Caco-2 (cell line): ENCODE results near the gene NPIPB6. TPM values are rescaled to one million over a fixed set of nuclear protein-coding genes. Genes with fewer than 3 reads are reported as not detected.
A peak's percentile ranks its signal among the peaks of the same experiment; 100 is the strongest.

ENCODE experiments used
- BruUV-seq: library from RNA; stranded (reverse); fragments of 400-500 nt; replicated peaks from 2 replicates; lab custom pipeline; 2021; lab: Mats Ljungman, UMichigan
- CTCF ChIA-PET: fragments of 300-600 bp; sonication (Branson Sonifier 250); formaldehyde crosslinking; loops from one replicate; lab custom pipeline; 2022; ENCODE audit warnings: antibody characterized with exemption; lab: Charles Lee
- POLR2A ChIA-PET: fragments of 300-600 bp; sonication (Branson Sonifier 250); formaldehyde crosslinking; loops from one replicate; lab custom pipeline; 2022; ENCODE audit warnings: antibody characterized with exemption; lab: Charles Lee
- DNase-seq, 2 experiments: peaks; one replicate each; pipeline versions ENCODE4 v3.0.0 to v3.0.0-alpha.2; 2020 to 2022
- H3K27me3 ChIP-seq: replicated peaks from 2 replicates; pipeline ENCODE4 v1.6.0; 2011; ENCODE audit warnings: low read length; ENCODE audit not compliant: control insufficient read depth, insufficient read depth
- H3K36me3 ChIP-seq: 2 replicates; pipeline ENCODE4 v1.5.1; 2011; ENCODE audit warnings: low read length; ENCODE audit not compliant: control insufficient read depth, insufficient read depth
- H3K4me1 ChIP-seq: fragments of 250-450 bp; sonication (Bioruptor Pico); 2 replicates; pipeline ENCODE4 v1.5.1; 2020; ENCODE audit warnings: mild to moderate bottlenecking
- H3K4me3 ChIP-seq: 2 replicates; pipeline ENCODE4 v1.5.1; 2011; ENCODE audit warnings: low read depth, mild to moderate bottlenecking, control low read depth, low read length
- H3K9me3 ChIP-seq: fragments of 250-450 bp; sonication (Bioruptor Pico); 2 replicates; pipeline ENCODE4 v1.5.1; 2020; ENCODE audit warnings: mild to moderate bottlenecking, moderate library complexity
- H3K27ac Mint-ChIP-seq: one replicate; pipeline ENCODE4 v1.8.0; 2022; ENCODE audit warnings: mixed read lengths; ENCODE audit not compliant: unreplicated experiment
- H3K27me3 Mint-ChIP-seq: one replicate; pipeline ENCODE4 v1.8.0; 2022; ENCODE audit warnings: mixed read lengths; ENCODE audit not compliant: insufficient read depth, unreplicated experiment
- H3K36me3 Mint-ChIP-seq: one replicate; pipeline ENCODE4 v1.8.0; 2022; ENCODE audit warnings: mild to moderate bottlenecking, mixed read lengths; ENCODE audit not compliant: insufficient read depth, unreplicated experiment
- H3K4me1 Mint-ChIP-seq: one replicate; pipeline ENCODE4 v1.8.0; 2022; ENCODE audit warnings: low read depth, mixed read lengths; ENCODE audit not compliant: unreplicated experiment
- H3K4me3 Mint-ChIP-seq: one replicate; pipeline ENCODE4 v1.8.0; 2022; ENCODE audit warnings: mild to moderate bottlenecking, moderate library complexity, mixed read lengths; ENCODE audit not compliant: unreplicated experiment
- H3K9me3 Mint-ChIP-seq: one replicate; pipeline ENCODE4 v1.8.0; 2022; ENCODE audit warnings: mixed read lengths; ENCODE audit not compliant: unreplicated experiment
- CTCF ChIP-seq, 2 experiments: fragments of 200-600 bp in 1 of 2; IDR thresholded peaks; 1 replicate in 1 of 2; 2 replicates in 1 of 2; pipeline versions ENCODE4 v1.5.1 to v1.8.0; 2011 to 2022; ENCODE audit warnings: antibody characterized with exemption in 1 of 2, control low read depth in 1 of 2, inconsistent platforms in 1 of 2, low read depth in 1 of 2, low read length in 1 of 2, mild to moderate bottlenecking in 1 of 2, moderate library complexity in 1 of 2; ENCODE audit not compliant: insufficient read depth in 1 of 2, severe bottlenecking in 1 of 2, unreplicated experiment in 1 of 2
- intact Hi-C: fragments of 100-400 bp; cut with micrococcal nuclease; formaldehyde crosslinking; loops from one replicate; pipeline ENCODE4 v1.10.0; 2022; ENCODE audit not compliant: unreplicated experiment
- microRNA-seq: library from miRNA; unstranded; fragments of <30 nt; microRNA quantifications from one replicate; pipeline ENCODE4 v1.2.0, GENCODE V29; 2022
- total RNA-seq: library from RNA; stranded (reverse); gene quantifications from 2 replicates; pipeline ENCODE4 v1.2.3, GENCODE V29; 2022

NPIPB6 gene
- total RNA-seq, 1 experiment from 2014 or later, result 1.4 TPM

- Histone ChIP-seq H3K27me3 (no peaks in the 10 kb centered on the region), H3K36me3 (no peaks in the 10 kb centered on the region), H3K4me1 (no peaks in the 10 kb centered on the region), H3K9me3 (no peaks in the 10 kb centered on the region), H3K4me3 (no peak overlapping the region)
- Mint-ChIP-seq H3K27ac (no peak overlapping the region), H3K9me3 (no peaks in the 10 kb centered on the region), H3K36me3 (no peaks in the 10 kb centered on the region), H3K4me1 (peaks cover 8% of the 10 kb centered on the region), H3K27me3 (no peaks in the 10 kb centered on the region), H3K4me3 (no peak overlapping the region)
- intact Hi-C loops, result no loop called here
- BruUV-seq, result no TSS peak
- POLR2A ChIA-PET, result no interaction called here
- no peak for DNase-seq
- CTCF ChIA-PET, result no interaction called here
- TF ChIP-seq CTCF (IDR thresholded peaks at IDR 0.05; ENCODE audit: insufficient read depth in 1 of 2, low read depth in 1 of 2, low read length in 1 of 2, severe bottlenecking in 1 of 2, unreplicated experiment in 1 of 2), result no peak
Observed at GRCh38 chr16:28294201-28294600, 69.1 kb downstream of the NPIPB6 start.

GRCh38 chr16:28293601-28293960, 69.7 kb downstream of the NPIPB6 start:
- H3K9me3 Mint-ChIP-seq, result no peaks in the 10 kb centered on the region
- BruUV-seq, result no TSS peak
- H3K4me3 Mint-ChIP-seq, result peak overlapping the region; percentile 73
- Histone ChIP-seq H3K4me3 (peak overlapping the region; percentile 67), H3K36me3 (no peaks in the 10 kb centered on the region), H3K9me3 (no peaks in the 10 kb centered on the region), H3K4me1 (no peaks in the 10 kb centered on the region), H3K27me3 (no peaks in the 10 kb centered on the region)
- no peaks in the 10 kb centered on the region for H3K36me3 Mint-ChIP-seq
- H3K27ac Mint-ChIP-seq, result no peak overlapping the region
- no peak for DNase-seq
- CTCF ChIA-PET, result interaction anchor here (0.6 kb wide), 1 partner anchor 547 kb away, joined by 4 read pairs; no protein-coding TSS in a partner anchor
- TF ChIP-seq CTCF (IDR thresholded peaks at IDR 0.05; ENCODE audit: insufficient read depth in 1 of 2, low read depth in 1 of 2, low read length in 1 of 2, severe bottlenecking in 1 of 2, unreplicated experiment in 1 of 2), result no peak
- POLR2A ChIA-PET, result no interaction called here
- H3K4me1 Mint-ChIP-seq, result peaks cover 8% of the 10 kb centered on the region
- intact Hi-C loops, result loop anchor here (2.0 kb wide), 1 partner anchor 17 kb away; no protein-coding TSS in a partner anchor
- H3K27me3 Mint-ChIP-seq, result no peaks in the 10 kb centered on the region

DNA sequence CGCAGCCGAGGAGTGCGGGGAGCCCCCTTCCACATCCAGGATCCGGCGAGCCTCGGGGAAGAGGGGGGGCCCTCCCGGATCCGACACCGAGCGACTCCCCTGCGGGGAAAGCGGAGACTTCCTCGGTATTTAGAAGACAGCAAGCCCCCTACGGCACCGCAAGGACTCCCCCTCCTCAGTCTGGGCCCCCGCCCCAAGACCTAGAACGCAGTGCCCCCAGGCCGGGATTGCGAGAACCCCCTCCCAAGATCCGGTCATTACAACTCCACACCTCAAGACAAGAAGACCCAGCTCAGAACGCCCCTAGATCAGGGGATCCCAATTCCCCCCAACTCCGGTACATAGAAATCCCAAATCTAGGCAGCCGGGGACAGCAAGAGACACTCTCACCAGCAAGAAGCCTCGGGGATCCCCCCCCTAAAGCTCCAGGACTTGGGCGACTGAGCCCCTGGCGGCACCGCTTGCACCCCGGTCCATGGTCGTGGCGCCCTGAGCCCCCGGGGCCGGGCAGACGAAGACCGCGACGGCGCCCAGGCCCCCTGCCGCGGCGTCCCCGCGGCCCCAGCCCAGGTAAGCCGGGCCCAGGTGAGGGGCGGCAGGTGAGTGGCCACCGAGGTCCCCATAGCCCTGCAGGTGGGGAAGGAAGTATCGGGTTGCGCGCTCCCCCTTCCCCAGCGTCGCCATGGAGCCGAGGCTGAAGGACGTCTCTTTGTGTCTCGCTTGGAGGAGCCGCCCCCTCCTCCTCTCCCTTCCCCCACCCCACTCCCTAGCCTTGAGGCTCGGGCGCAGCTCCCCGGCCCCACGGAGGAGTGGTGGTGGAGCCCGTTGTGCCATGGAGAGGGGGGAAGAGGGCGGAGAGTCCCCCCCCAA, 70.3 kb downstream of the NPIPB6 start:
- peaks cover 8% of the 10 kb centered on the region for H3K4me1 Mint-ChIP-seq
- Histone ChIP-seq H3K4me1 (no peaks in the 10 kb centered on the region), H3K4me3 (peak overlapping the region; percentile 67), H3K36me3 (no peaks in the 10 kb centered on the region), H3K9me3 (no peaks in the 10 kb centered on the region), H3K27me3 (no peaks in the 10 kb centered on the region)
- H3K36me3 Mint-ChIP-seq, result no peaks in the 10 kb centered on the region
- ChIA-PET CTCF (interaction anchor here (0.6 kb wide), 1 partner anchor 548 kb away, joined by 4 read pairs; no protein-coding TSS in a partner anchor), POLR2A (no interaction called here)
- H3K4me3 Mint-ChIP-seq, result peak overlapping the region; percentile 73
- H3K9me3 Mint-ChIP-seq, result no peaks in the 10 kb centered on the region
- DNase-seq, result peak in 1 of 2 experiments; percentile 33
- intact Hi-C loops, result loop anchor here (2.0 kb wide), 1 partner anchor 16 kb away; no protein-coding TSS in a partner anchor
- TF ChIP-seq CTCF (IDR thresholded peaks at IDR 0.05; ENCODE audit: insufficient read depth in 1 of 2, low read depth in 1 of 2, low read length in 1 of 2, severe bottlenecking in 1 of 2, unreplicated experiment in 1 of 2), result no peak
- no TSS peak for BruUV-seq
- H3K27ac Mint-ChIP-seq, result no peak overlapping the region
- H3K27me3 Mint-ChIP-seq, result peaks cover under 1% of the 10 kb centered on the region

Small RNAs within 50 kb of the gene (microRNA-seq; reads per million reads assigned to microRNA genes)
- gene MIR6862-1, result not detected

Other genes starting within 250 kb of the NPIPB6 start
- gene XPO6, start 151.5 kb downstream of the NPIPB6 start, total RNA-seq, result 110 and 112 TPM in 2 replicates
- 5.5 and 6.7 TPM in 2 replicates for gene SBK1, start 71.0 kb downstream of the NPIPB6 start, total RNA-seq
- 20.4 and 44.6 TPM in 2 replicates for gene EIF3CL, start 40.3 kb upstream of the NPIPB6 start, total RNA-seq
- gene NPIPB7, start 108.8 kb upstream of the NPIPB6 start, total RNA-seq, result not detected in 2 replicates
- 41.0 and 42.2 TPM in 2 replicates for gene CLN3, start 128.6 kb upstream of the NPIPB6 start, total RNA-seq
- gene APOBR, start 131.1 kb upstream of the NPIPB6 start, total RNA-seq, result 0.61 and 0.63 TPM in 2 replicates
- 0.53 and 0.66 TPM in 2 replicates for gene IL27, start 143.3 kb upstream of the NPIPB6 start, total RNA-seq
- 8.8 and 16.6 TPM in 2 replicates for gene NUPR1, start 175.5 kb upstream of the NPIPB6 start, total RNA-seq
- 29.8 and 31.1 TPM in 2 replicates for gene SGF29, start 190.4 kb upstream of the NPIPB6 start, total RNA-seq
- 0.43 TPM in 1 of 2 replicates, not detected in the other for gene SULT1A2, start 233.5 kb upstream of the NPIPB6 start, total RNA-seq
- gene SULT1A1, start 246.5 kb upstream of the NPIPB6 start, total RNA-seq, result 8.9 and 9.1 TPM in 2 replicates